HCT116 (cell line): ENCODE results near the gene ENSA. TPM values are rescaled to one million over a fixed set of nuclear protein-coding genes. Genes with fewer than 3 reads are reported as not detected.
A peak's percentile ranks its signal among the peaks of the same experiment; 100 is the strongest.

Experiments used
- ATAC-seq: fragments of 200-7000 bp; cut with Tn5 transposase; 2 replicates; pipeline ENCODE4 v1.9.1; 2020; ENCODE audit warnings: mild to moderate bottlenecking, moderate library complexity
- BruUV-seq: library from RNA; stranded (reverse); fragments of 400-500 nt; replicated peaks from 2 replicates; lab custom pipeline; 2021; lab: Mats Ljungman, UMichigan
- CTCF ChIA-PET: fragments of 300-600 bp; sonication (Branson Sonifier 250); formaldehyde crosslinking; loops from one replicate; lab custom pipeline; 2021; ENCODE audit warnings: antibody characterized with exemption; lab: Charles Lee
- POLR2A ChIA-PET: fragments of 300-600, 350-600 bp; sonication (Branson Sonifier 250); formaldehyde crosslinking; loops from one replicate; lab custom pipeline; 2021; ENCODE audit warnings: antibody characterized with exemption; lab: Charles Lee
- RAD21 ChIA-PET, 2 experiments: fragments of 300-600 bp; sonication (Branson Sonifier 250); formaldehyde crosslinking; loops; one replicate each; lab custom pipeline; 2023; ENCODE audit warnings: low total read pairs in 2 of 2; ENCODE audit not compliant: uncharacterized antibody in 2 of 2, unreplicated experiment in 2 of 2, low non-redundant PET in 1 of 2; lab: Charles Lee
- DNase-seq: peaks from one replicate; pipeline ENCODE4 v3.0.0-alpha.2; 2010; ENCODE audit warnings: low read depth, low spot score
- H2AFZ ChIP-seq: fragments of 200-600 bp; shearing (Covaris generic), sonication (generic); 2 replicates; pipeline ENCODE4 v1.6.1; 2017; ENCODE audit warnings: low read depth, mixed run types, mixed read lengths, antibody characterized with exemption, low read length; ENCODE audit not compliant: poor library complexity, severe bottlenecking
- H3K27ac ChIP-seq: 2 replicates; pipeline ENCODE4 v1.5.1; 2012; ENCODE audit warnings: low read depth, low read length
- H3K27me3 ChIP-seq: fragments of 200-600 bp; sonication (generic); 2 replicates; pipeline ENCODE4 v1.6.1; 2016; ENCODE audit warnings: mixed run types, low read length, mixed read lengths; ENCODE audit not compliant: insufficient read depth
- H3K36me3 ChIP-seq, 2 experiments: fragments of 200-500 bp in 1 of 2; fragments of 200-600 bp in 1 of 2; sonication (Bioruptor generic) in 1 of 2; sonication (generic) in 1 of 2; 2 replicates each; pipeline versions ENCODE4 v1.5.1 to v1.6.1; 2014 to 2016; ENCODE audit warnings: low read length in 2 of 2, inconsistent platforms in 1 of 2, mixed read lengths in 1 of 2, mixed run types in 1 of 2; ENCODE audit not compliant: insufficient read depth in 2 of 2, control insufficient read depth in 1 of 2
- H3K4me1 ChIP-seq, 2 experiments: fragments of 200-600 bp in 1 of 2; sonication (generic) in 1 of 2; 2 replicates each; pipeline versions ENCODE4 v1.5.1 to v1.6.1; 2012 to 2017; ENCODE audit warnings: low read length in 2 of 2, inconsistent platforms in 1 of 2, mild to moderate bottlenecking in 1 of 2, mixed read lengths in 1 of 2, mixed run types in 1 of 2, moderate library complexity in 1 of 2; ENCODE audit not compliant: insufficient read depth in 2 of 2, control insufficient read depth in 1 of 2
- H3K4me2 ChIP-seq: fragments of 200-600 bp; sonication (generic); 2 replicates; pipeline ENCODE4 v1.6.1; 2017; ENCODE audit warnings: mixed run types, low read length, mixed read lengths
- H3K4me3 ChIP-seq, 2 experiments: fragments of 200-600 bp in 1 of 2; sonication (generic) in 1 of 2; replicated peaks in 1 of 2; 2 replicates each; pipeline ENCODE4 v1.5.1; 2011 to 2016; ENCODE audit warnings: low read length in 2 of 2, control low read depth in 1 of 2, low read depth in 1 of 2, mild to moderate bottlenecking in 1 of 2, mixed read lengths in 1 of 2, mixed run types in 1 of 2
- H3K79me2 ChIP-seq: fragments of 200-600 bp; sonication (generic); 2 replicates; pipeline ENCODE4 v1.6.1; 2017; ENCODE audit warnings: mild to moderate bottlenecking, mixed run types, low read length, moderate library complexity, mixed read lengths; ENCODE audit not compliant: insufficient read depth
- H3K9ac ChIP-seq: fragments of 200-600 bp; sonication (generic); 2 replicates; pipeline ENCODE4 v1.6.1; 2016; ENCODE audit warnings: low read length, mixed read lengths
- H3K9me2 ChIP-seq: fragments of 200-600 bp; sonication (generic), shearing (Covaris generic); 2 replicates; pipeline ENCODE4 v1.6.1; 2017; ENCODE audit warnings: mixed run types, mild to moderate bottlenecking, moderate library complexity; ENCODE audit not compliant: insufficient read depth
- H3K9me3 ChIP-seq, 2 experiments: fragments of 200-500 bp in 1 of 2; fragments of 200-600 bp in 1 of 2; sonication (Bioruptor generic) in 1 of 2; sonication (generic) in 1 of 2; 2 replicates each; pipeline ENCODE4 v1.6.1; 2014 to 2017; ENCODE audit warnings: low read length in 2 of 2, mixed read lengths in 2 of 2, inconsistent platforms in 1 of 2, low read depth in 1 of 2, mild to moderate bottlenecking in 1 of 2, mixed run types in 1 of 2, moderate library complexity in 1 of 2; ENCODE audit not compliant: control insufficient read depth in 1 of 2, insufficient read depth in 1 of 2
- H4K20me1 ChIP-seq: fragments of 200-600 bp; sonication (generic), shearing (Covaris generic); 2 replicates; pipeline ENCODE4 v1.6.1; 2017; ENCODE audit warnings: mixed run types, mild to moderate bottlenecking, moderate library complexity; ENCODE audit not compliant: insufficient read depth
- MAX ChIP-seq: IDR thresholded peaks from 2 replicates; pipeline ENCODE4 v1.6.1; 2012
- POLR2AphosphoS5 ChIP-seq: IDR thresholded peaks from 2 replicates; pipeline ENCODE4 v1.6.1; 2011; ENCODE audit warnings: mild to moderate bottlenecking, low read depth, low read length, moderate library complexity
- SIN3A ChIP-seq: IDR thresholded peaks from 2 replicates; pipeline ENCODE4 v1.6.1; 2012; ENCODE audit warnings: low read depth
- intact Hi-C: fragments of 100-400 bp; cut with micrococcal nuclease; formaldehyde crosslinking; loops from 2 replicates; pipeline ENCODE4 v1.10.0; 2022
- total RNA-seq: library from RNA; stranded (reverse); gene quantifications from one replicate; pipeline ENCODE4 v1.2.1, GENCODE V29; 2021; ENCODE audit not compliant: unreplicated experiment
- TF ChIP-seq, protein P1 (sequence below), 3 experiments: fragments of 200-600 bp in 1 of 3; sonication (generic) in 1 of 3; IDR thresholded peaks in 2 of 3; conservative IDR thresholded peaks in 1 of 3; 2 replicates each; pipeline ENCODE4 v1.5.1; 2012 to 2017; ENCODE audit warnings: low read depth in 2 of 3, low read length in 2 of 3, antibody characterized with exemption in 1 of 3, borderline replicate concordance in 1 of 3, control low read depth in 1 of 3, mild to moderate bottlenecking in 1 of 3, mixed read lengths in 1 of 3, mixed run types in 1 of 3, moderate library complexity in 1 of 3; ENCODE audit not compliant: insufficient read depth in 1 of 3

Gene ENSA
- total RNA-seq, 1 experiment from 2014 or later: 130 TPM

- POLR2A ChIA-PET: interaction anchor here (4.6 kb wide), 1 partner anchor 11 kb away, joined by 39 read pairs; no protein-coding TSS in a partner anchor
- H3K27me3 ChIP-seq: no peaks in the 10 kb centered on the region
- peaks cover 56 to 84% of the 10 kb centered on the region in 2 experiments for H3K4me1 ChIP-seq
- TF ChIP-seq MAX (no peak), SIN3A (no peak), POLR2AphosphoS5 (peak; percentile 41; the same call in 1 of the 2 replicates)
- TF ChIP-seq, protein P1, sequence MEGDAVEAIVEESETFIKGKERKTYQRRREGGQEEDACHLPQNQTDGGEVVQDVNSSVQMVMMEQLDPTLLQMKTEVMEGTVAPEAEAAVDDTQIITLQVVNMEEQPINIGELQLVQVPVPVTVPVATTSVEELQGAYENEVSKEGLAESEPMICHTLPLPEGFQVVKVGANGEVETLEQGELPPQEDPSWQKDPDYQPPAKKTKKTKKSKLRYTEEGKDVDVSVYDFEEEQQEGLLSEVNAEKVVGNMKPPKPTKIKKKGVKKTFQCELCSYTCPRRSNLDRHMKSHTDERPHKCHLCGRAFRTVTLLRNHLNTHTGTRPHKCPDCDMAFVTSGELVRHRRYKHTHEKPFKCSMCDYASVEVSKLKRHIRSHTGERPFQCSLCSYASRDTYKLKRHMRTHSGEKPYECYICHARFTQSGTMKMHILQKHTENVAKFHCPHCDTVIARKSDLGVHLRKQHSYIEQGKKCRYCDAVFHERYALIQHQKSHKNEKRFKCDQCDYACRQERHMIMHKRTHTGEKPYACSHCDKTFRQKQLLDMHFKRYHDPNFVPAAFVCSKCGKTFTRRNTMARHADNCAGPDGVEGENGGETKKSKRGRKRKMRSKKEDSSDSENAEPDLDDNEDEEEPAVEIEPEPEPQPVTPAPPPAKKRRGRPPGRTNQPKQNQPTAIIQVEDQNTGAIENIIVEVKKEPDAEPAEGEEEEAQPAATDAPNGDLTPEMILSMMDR (IDR thresholded peaks at IDR 0.05 in 2 of 3, conservative IDR thresholded peaks at IDR 0.05 in 1 of 3; ENCODE audit: borderline replicate concordance in 1 of 3, insufficient read depth in 1 of 3, low read depth in 2 of 3, low read length in 2 of 3): no peak
- RAD21 ChIA-PET: no interaction called here
- no peaks in the 10 kb centered on the region for H3K9me3 ChIP-seq
- intact Hi-C loops: no loop called here
- H3K9me2 ChIP-seq: no peaks in the 10 kb centered on the region
- CTCF ChIA-PET: interaction anchor here (1.2 kb wide), 1 partner anchor 12 kb away, joined by 7 read pairs; no protein-coding TSS in a partner anchor
- DNase-seq (no peak), ATAC-seq (no peak)
- H3K9ac ChIP-seq: no peak overlapping the region
- H3K4me2 ChIP-seq: peak overlapping the region; percentile 14; the same call in 1 of the 2 replicates
- no peak overlapping the region for H2AFZ ChIP-seq
- H4K20me1 ChIP-seq: peaks cover 48% of the 10 kb centered on the region
- no TSS peak for BruUV-seq
- no peak overlapping the region for H3K4me3 ChIP-seq
- no peak overlapping the region; the same call in 1 of the 2 replicates for H3K27ac ChIP-seq
- peaks cover 77% of the 10 kb centered on the region for H3K79me2 ChIP-seq
- H3K36me3 ChIP-seq: peaks cover 38 to 49% of the 10 kb centered on the region in 2 experiments
These were observed 56.3 kb downstream of the ENSA start for GRCh38 chr1:150572918-150573647.

Other genes with a start within 250 kb of the ENSA start
- 23.2 TPM for gene TARS2, start 142.2 kb downstream of the ENSA start, total RNA-seq
- gene ECM1, start 121.5 kb downstream of the ENSA start, total RNA-seq: 2.0 TPM
- 0.59 TPM for gene FALEC, start 113.9 kb downstream of the ENSA start, total RNA-seq
- 4.3 TPM for gene ADAMTSL4, start 80.2 kb downstream of the ENSA start, total RNA-seq
- 146 TPM for gene MCL1, start 50.0 kb downstream of the ENSA start, total RNA-seq
- gene GOLPH3L, start 67.5 kb upstream of the ENSA start, total RNA-seq: 28.0 TPM
- gene HORMAD1, start 91.3 kb upstream of the ENSA start, total RNA-seq: not detected
- 0.57 TPM for gene CTSS, start 136.2 kb upstream of the ENSA start, total RNA-seq
- 3.5 TPM for gene CTSK, start 178.6 kb upstream of the ENSA start, total RNA-seq
- 27.2 TPM for gene ARNT, start 247.0 kb upstream of the ENSA start, total RNA-seq